Hematopoietic multipotent progenitor cell treated with erythropoietin and hydrocortisone succinate and interleukin-3 and kit ligand, for 4 days (in vitro differentiated cells): Measurements from ENCODE around the gene PCP4L1.
"Not testable (repeated sequence)": the region's sequence is repeated elsewhere in the genome, so short reads cannot be mapped to it uniquely, and the experiment has no call there.

Experiments used
- DNase-seq: peaks from one replicate; pipeline ENCODE4 v3.0.0-alpha.2; 2015

Gene PCP4L1

GRCh38 chr1:161273402-161273801 lies 14.9 kb downstream of the PCP4L1 start:
- DNase-seq: no peak

DNA sequence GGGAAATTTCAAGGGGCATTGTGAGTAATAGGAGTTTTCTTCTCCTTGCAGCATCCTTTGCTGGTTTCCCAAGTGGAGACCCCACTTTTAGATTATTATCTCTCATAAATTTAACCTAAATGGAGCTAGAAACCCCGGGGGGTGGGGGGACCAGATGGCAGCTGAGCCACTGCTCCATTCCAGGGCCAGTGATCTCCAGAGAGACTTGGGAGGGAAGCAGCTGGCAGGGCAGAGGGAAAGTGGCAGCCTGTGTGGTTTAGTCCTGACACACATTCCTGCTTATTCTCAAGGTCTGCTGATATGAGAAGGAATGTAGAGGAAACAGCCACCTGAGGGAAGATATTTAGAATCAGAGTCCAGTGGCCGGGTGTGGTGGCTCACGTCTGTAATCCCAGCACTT lies 16.3 kb downstream of the PCP4L1 start:
- no peak for DNase-seq

DNA sequence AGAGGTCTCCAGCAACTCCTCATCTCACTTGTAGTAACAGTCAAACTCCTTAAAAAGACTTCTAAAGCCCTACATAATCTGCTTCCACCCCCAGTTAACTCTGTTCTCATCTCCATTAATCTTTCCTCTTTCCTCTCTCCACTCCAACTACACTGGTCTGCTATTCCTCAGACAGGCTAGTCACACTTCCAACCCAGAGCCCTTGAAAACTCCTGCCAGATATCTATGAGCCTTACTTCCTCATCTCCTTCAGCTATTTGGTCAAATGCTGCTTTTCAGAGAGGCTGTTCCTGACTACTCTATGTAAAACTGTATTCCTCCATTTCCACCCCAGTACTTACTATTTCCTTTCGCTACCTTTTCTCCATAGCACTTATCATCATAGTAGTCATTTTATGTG lies 24.4 kb downstream of the PCP4L1 start:
- DNase-seq: no peak

GRCh38 chr1:161285113-161285512 lies 26.6 kb downstream of the PCP4L1 start:
- DNase-seq: no peak

DNA sequence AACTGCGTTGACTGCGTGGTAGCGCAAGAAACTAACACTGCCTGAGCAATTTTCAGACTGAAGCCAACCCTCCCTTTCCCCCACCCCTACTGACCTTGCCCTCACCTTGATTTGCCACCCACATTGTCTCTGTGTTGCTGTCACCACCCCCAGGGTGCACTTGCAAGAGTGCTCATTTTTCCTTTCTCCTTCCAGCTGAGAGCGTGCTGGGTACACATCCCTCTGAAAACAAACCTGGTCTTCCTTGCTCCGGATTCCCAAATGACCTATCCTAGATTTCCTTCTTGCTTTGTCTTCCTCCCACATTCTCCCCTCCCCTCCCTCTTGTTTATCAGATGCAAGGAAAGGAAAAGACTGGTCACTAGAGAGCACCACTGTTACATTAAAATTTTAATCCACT lies 27.0 kb downstream of the PCP4L1 start:
- no peak for DNase-seq

DNA sequence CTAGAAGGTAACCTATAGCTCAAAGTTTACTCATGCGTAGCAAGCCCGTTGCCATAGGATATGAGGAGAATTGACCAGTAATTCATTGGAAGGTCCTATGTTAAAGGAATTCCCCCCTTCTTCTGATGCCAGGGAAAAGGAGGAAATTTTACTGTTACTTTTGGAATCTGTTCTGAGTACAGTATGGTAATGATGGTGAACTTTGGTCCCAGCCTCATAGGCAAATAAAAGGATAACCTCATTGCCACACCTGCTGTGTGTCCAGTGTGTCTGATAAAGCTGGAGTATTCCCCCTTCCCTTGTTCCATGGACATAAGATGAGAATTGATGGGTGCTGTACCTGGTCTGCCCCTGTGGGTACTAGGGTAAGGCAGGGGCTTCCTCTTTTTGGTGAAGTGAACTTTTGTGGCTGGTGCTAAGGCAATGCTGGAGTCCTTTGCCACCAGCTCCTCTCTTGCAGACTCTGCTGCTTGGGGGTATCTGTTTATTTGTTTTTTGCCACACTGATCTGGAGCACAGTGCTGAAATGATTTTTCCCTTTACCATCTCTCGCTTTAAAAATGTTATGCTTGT lies 29.0 kb downstream of the PCP4L1 start:
- DNase-seq: peak; percentile 38

- DNase-seq: no peak
Observed at GRCh38 chr1:161290779-161291178, 32.2 kb downstream of the PCP4L1 start.

GRCh38 chr1:161297415-161297814 lies 38.9 kb downstream of the PCP4L1 start:
- no peak for DNase-seq

DNA sequence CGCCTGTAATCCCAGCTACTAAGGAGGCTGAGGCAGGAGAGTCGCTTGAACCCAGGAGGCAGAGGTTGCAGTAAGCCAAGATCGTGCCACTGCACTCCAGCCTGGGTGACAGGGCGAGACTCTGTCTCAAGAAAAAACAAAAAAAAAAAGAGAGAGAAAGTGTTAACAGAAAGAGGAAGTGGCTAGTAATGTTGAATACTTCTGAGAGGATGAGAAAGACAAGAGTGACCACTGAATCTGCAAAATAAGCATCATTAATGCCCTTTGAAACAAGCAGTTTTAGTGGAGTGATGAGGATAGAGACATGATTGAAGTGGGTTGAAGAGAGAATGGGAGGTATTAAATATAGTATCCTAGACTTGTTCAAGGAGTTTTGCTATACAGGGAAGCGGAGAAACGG lies 39.6 kb downstream of the PCP4L1 start:
- DNase-seq: peak; percentile 61

DNA sequence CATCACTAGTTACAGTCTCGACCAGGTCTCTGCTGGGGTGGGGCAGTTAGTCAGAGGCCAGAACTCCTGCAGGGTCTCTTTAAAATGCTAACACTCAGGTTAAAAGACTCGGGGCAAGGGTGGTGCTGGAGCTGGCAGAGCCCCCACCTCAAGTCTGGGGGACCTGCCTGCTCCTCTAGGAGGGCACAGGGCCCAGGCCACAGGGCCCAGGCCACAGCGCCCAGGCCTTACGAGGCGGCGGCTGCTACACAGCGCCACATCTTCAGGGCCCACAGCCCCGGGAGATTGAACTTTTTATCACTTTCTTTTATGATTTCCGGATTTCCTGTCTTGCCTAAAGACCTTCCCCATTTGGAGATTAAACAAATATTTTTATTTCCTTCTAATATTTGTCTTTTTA lies 40.8 kb downstream of the PCP4L1 start:
- DNase-seq: peak; percentile 24

DNA sequence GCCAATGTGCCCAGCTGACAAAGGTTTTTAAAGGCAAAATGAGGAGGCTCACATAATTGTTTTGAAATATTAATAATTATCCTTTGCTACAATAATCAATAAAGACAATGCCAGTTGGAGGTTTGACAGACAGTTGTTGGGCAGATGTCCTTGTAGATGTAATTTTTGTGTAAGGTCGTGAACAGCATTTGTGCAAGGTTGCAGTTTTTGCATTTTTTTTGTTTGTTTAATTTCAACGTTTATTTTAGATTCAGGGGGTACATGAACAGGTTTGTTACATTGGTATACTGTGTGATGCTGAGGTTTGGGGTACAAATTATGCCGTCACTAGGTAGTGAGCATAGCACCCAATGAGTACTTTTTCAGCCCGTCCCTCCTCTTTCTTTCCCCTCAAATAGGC lies 41.9 kb downstream of the PCP4L1 start:
- no peak for DNase-seq

DNA sequence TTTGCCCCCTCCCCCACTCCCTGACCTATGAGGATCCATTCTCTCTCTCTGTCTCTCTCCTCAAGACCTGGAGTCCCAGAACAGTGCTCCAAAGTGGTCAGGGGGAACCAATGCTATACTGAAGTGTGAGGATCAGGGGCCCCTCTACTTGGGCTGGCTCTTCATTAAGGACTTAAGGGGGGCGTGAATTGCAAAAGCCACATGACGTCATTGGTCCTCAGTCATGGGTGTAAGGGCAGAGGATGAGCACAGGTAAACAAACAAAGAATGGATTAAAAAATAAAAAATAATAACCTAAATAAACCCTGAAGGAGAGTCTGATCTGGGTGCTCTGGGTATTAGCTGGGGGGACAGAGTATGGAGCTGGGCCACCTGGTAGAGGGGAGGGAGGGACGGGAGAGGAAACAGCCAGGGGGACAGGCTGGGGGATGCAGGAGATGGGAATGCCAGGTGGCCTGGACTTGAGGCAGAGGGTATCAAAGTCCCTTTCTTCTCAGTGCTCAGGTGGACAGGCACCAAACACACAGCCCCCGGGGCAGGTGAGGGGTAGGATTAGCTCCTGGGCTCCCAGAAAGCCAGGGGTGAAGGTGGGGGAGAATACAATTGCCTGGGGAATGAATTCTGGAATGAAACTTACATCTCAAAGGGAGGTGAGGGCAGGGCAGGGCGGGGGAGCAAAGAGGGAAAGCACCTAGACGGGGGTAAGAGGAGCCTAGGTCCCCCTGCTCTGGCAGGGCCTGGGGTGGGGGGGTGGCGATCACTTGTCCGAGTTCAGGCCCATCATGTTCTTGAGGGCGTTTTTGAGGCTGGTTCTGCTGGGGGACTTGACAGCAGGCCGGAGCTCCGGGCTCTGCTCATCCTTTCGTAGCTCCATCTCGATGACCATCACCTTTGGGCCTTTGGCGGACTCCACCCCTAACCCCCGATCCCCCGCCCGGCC lies 46.7 kb downstream of the PCP4L1 start:
- DNase-seq: peak; percentile 28

GRCh38 chr1:161305867-161306519 lies 47.4 kb downstream of the PCP4L1 start:
- peak; percentile 93 for DNase-seq

- peak; percentile 41 for DNase-seq
Observed at GRCh38 chr1:161307230-161307768, 48.8 kb downstream of the PCP4L1 start.

DNA sequence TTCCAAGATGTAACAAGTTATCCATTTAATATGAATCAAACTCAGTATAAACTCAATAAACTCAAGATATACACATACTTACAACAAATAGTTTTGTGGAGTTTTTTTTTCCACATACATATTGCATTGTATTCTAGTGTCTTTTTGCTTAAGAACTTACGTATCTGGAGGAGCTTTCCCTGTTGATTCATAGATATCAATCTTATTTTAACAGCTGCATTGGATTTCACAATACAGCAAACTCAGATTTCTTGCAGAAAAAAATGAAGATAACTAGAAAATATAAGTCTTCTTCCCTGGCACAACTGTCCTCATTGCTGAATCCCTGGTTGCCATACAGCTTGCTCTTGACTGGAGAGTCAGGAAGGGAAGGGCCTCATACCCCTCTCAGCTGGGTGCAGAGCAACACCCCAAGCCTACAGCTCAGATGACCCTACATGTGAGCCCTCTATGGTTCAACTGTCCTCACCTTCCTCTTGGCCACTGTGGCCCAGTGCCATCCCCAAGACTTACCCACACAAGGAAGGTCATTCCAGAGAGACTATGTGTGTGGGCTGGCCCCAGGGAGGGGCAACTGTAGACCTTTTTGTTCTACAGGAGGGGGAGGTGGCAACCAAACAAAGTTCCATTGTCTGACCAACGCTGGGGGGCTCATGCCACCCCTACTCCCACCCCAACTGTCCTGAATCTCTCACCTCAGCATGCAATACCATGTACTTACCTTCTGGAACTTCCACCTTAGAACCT lies 49.5 kb downstream of the PCP4L1 start:
- DNase-seq: peak; percentile 24

- no peak for DNase-seq
Observed at GRCh38 chr1:161309868-161310267, 51.3 kb downstream of the PCP4L1 start, which contains the start of gene MPZ. TSS of gene MPZ (minus strand) at chr1:161309968. CDS start at chr1:161309905, 63 bp downstream.

- no peak for DNase-seq
Observed at GRCh38 chr1:161311595-161312181, 53.1 kb downstream of the PCP4L1 start.

DNA sequence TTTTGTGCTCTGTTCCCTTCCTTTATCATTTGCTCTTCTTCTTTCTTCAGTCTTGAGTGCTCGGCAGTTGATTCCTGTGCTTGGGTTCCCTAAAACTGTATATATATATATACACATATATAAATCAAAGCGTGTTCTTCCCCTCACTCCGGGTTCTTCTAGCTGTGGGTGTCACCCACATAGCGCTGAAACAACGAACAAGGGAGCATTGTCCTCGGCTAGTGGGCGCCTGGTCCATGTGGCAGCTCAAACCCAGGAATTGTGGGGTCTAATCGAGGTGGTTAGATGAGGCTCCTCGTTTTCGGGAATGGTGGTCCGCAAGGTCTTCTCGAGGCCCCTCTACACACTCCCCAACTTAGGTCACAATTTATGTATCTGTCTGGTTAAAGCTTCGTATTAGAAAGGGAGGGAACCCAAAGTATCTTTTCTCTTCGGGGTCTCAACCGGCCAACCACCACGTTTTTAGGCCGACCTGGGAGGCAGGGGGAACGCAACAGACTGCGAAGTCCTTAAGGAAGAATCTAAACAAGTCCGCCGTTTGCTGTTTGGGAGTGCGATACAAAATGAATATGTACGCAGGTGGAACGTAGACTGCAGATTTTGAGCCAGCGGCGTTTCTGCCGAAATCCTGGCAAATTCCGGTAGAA lies 55.1 kb downstream of the PCP4L1 start:
- DNase-seq: no peak

- peak; percentile 96 for DNase-seq
Observed at GRCh38 chr1:161314201-161314981, 55.8 kb downstream of the PCP4L1 start, which contains the start of gene SDHC. TSS of gene SDHC (plus strand) at chr1:161314381. CDS start at chr1:161314406, 25 bp downstream.

DNA sequence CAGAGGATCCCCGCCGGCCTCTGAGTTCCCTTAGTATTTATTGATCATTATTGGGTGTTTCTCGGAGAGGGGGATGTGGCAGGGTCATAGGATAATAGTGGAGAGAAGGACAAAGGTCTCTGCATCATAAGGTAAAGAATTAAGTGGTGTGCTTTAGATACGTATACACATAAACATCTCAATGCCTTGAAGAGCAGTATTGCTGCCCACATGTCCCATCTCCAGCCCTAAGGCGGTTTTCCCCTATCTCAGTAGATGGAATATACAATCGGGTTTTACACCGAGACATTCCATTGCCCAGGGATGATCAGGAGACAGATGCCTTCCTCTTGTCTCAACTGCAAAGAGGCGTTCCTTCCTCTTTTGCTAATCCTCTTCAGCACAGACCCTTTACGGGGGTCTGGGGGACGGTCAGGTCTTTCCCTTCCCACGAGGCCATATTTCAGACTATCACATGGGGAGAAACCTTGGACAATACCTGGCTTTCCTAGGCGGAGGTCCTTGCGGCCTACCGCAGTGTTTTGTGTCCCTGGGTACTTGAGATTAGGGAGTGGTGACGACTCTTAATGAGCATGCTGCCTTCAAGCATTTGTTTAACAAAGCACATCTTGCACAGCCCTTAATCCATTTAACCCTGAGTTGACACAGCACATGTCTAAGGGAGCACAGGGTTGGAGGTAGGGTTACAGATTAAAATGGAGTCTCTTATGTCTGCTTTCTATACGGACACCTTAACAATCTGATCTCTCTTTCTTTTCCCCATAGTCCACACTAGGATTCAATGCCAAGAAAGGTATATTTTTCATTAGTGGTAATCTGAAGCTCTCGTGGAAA lies 57.5 kb downstream of the PCP4L1 start:
- not testable (repeated sequence) for DNase-seq
